OCI-LY7 (cell line): ENCODE measurements around the gene STK35. TPM values are rescaled to one million over a fixed set of nuclear protein-coding genes. Genes with fewer than 3 reads are reported as not detected.

Experiments
- BruUV-seq: library from RNA; stranded (reverse); fragments of 400-500 nt; replicated peaks from 2 replicates; lab custom pipeline; 2021; lab: Mats Ljungman, UMichigan
- CTCF ChIA-PET: fragments of 300-600 bp; sonication (Branson Sonifier 250); formaldehyde crosslinking; loops from one replicate; lab custom pipeline; 2022; ENCODE audit warnings: antibody characterized with exemption; ENCODE audit not compliant: unreplicated experiment; lab: Charles Lee
- POLR2A ChIA-PET: fragments of 300-600 bp; sonication (Branson Sonifier 250); formaldehyde crosslinking; loops from one replicate; lab custom pipeline; 2022; ENCODE audit warnings: antibody characterized with exemption; lab: Charles Lee
- DNase-seq: peaks from one replicate; pipeline ENCODE4 v3.0.0-alpha.2; 2015; ENCODE audit warnings: low spot score
- H2AFZ ChIP-seq: fragments of 200-600 bp; sonication (generic), shearing (Covaris generic); 2 replicates; pipeline ENCODE4 v1.6.1; 2014; ENCODE audit warnings: mild to moderate bottlenecking, antibody characterized with exemption, low read length, moderate library complexity
- H3K27ac ChIP-seq: fragments of 200-600 bp; sonication (generic); 2 replicates; pipeline ENCODE4 v1.5.1; 2014; ENCODE audit warnings: mixed run types, low read depth, mild to moderate bottlenecking, moderate library complexity, low read length, inconsistent platforms; ENCODE audit not compliant: poor library complexity, severe bottlenecking
- H3K36me3 ChIP-seq: fragments of 200-600 bp; sonication (generic); 2 replicates; pipeline ENCODE4 v1.6.1; 2014; ENCODE audit warnings: mild to moderate bottlenecking, antibody characterized with exemption, low read length, moderate library complexity, mixed read lengths; ENCODE audit not compliant: insufficient read depth
- H3K4me1 ChIP-seq: fragments of 200-600 bp; sonication (generic); 2 replicates; pipeline ENCODE4 v1.5.1; 2014; ENCODE audit warnings: mild to moderate bottlenecking, low read length; ENCODE audit not compliant: insufficient read depth, poor library complexity, severe bottlenecking
- H3K4me2 ChIP-seq: fragments of 200-600 bp; sonication (generic); 2 replicates; pipeline ENCODE4 v1.6.1; 2014; ENCODE audit warnings: mild to moderate bottlenecking, low read length
- H3K4me3 ChIP-seq: fragments of 200-600 bp; sonication (generic); 2 replicates; pipeline ENCODE4 v1.5.1; 2014; ENCODE audit warnings: mild to moderate bottlenecking, low read depth, low read length; ENCODE audit not compliant: poor library complexity, severe bottlenecking
- H3K79me2 ChIP-seq: fragments of 200-600 bp; sonication (generic); 2 replicates; pipeline ENCODE4 v1.6.1; 2016; ENCODE audit warnings: low read depth, mild to moderate bottlenecking, low read length, moderate library complexity, mixed read lengths; ENCODE audit not compliant: insufficient read depth
- H3K9me2 ChIP-seq: fragments of 200-600 bp; sonication (generic); 2 replicates; pipeline ENCODE4 v1.6.1; 2016; ENCODE audit warnings: mild to moderate bottlenecking, low read length, mixed read lengths; ENCODE audit not compliant: insufficient read depth
- H3K9me3 ChIP-seq: fragments of 200-600 bp; sonication (generic); 2 replicates; pipeline ENCODE4 v1.6.1; 2014; ENCODE audit warnings: mild to moderate bottlenecking, mixed run types, low read length, mixed read lengths
- H4K20me1 ChIP-seq: fragments of 200-600 bp; sonication (generic); 2 replicates; pipeline ENCODE4 v1.6.1; 2014; ENCODE audit warnings: mild to moderate bottlenecking, antibody characterized with exemption, low read length, moderate library complexity, mixed read lengths; ENCODE audit not compliant: insufficient read depth
- CTCF ChIP-seq: fragments of 200-600 bp; sonication (generic); conservative IDR thresholded peaks from 2 replicates; pipeline ENCODE4 v1.5.1; 2014; ENCODE audit warnings: mild to moderate bottlenecking, antibody characterized with exemption, low read length, moderate library complexity, mixed read lengths
- EZH2phosphoT487 ChIP-seq: fragments of 200-600 bp; sonication (generic); IDR thresholded peaks from 2 replicates; pipeline ENCODE4 v1.6.1; 2018; ENCODE audit warnings: low read depth, borderline replicate concordance, mild to moderate bottlenecking, mixed run types, antibody characterized with exemption, low read length, moderate library complexity, mixed read lengths
- intact Hi-C: fragments of 100-400 bp; cut with micrococcal nuclease; formaldehyde crosslinking; loops from one replicate; pipeline ENCODE4 v1.10.0; 2022; ENCODE audit not compliant: unreplicated experiment
- total RNA-seq, 2 experiments: library from RNA; depleted of rRNA in 1 of 2; stranded (reverse); fragments of >200 nt in 1 of 2; shearing (Covaris generic) in 1 of 2; gene quantifications; 2 replicates each; pipeline ENCODE4 v1.2.3, GENCODE V29; 2014 to 2022

Gene STK35
- total RNA-seq, 2 experiments from 2014 or later = 21.4 to 22.3 TPM

GRCh38 chr20:2143594-2143993 is 42.0 kb downstream of the STK35 start:
- no peaks in the 10 kb centered on the region for H3K4me1 ChIP-seq
- TF ChIP-seq EZH2phosphoT487 = no peak
- no peak for TF ChIP-seq CTCF
- intact Hi-C loops = no loop called here
- DNase-seq = no peak
- H3K4me2 ChIP-seq = no peak overlapping the region
- no peaks in the 10 kb centered on the region for H3K9me2 ChIP-seq
- no peak overlapping the region for H3K4me3 ChIP-seq
- H3K36me3 ChIP-seq = peaks cover 4% of the 10 kb centered on the region; the same call in 1 of the 2 replicates
- no peaks in the 10 kb centered on the region for H3K79me2 ChIP-seq
- no TSS peak for BruUV-seq
- ChIA-PET POLR2A (interaction anchor here (0.5 to 0.7 kb wide), 2 partner anchors 141 to 367 kb away, joined by 3 to 4 read pairs; no protein-coding TSS in a partner anchor), CTCF (no interaction called here)
- no peak overlapping the region for H3K27ac ChIP-seq
- no peaks in the 10 kb centered on the region for H3K9me3 ChIP-seq
- H2AFZ ChIP-seq = no peak overlapping the region
- 0 out of 2 replicates have a peak, but pooled peaks cover 6% of the 10 kb centered on the region for H4K20me1 ChIP-seq

- intact Hi-C loops = no loop called here
- ChIA-PET CTCF (no interaction called here), POLR2A (no interaction called here)
- Histone ChIP-seq H3K4me2 (no peak overlapping the region), H3K27ac (no peak overlapping the region), H3K79me2 (no peaks in the 10 kb centered on the region), H2AFZ (no peak overlapping the region), H3K36me3 (peaks cover 4% of the 10 kb centered on the region; the same call in 1 of the 2 replicates), H3K4me1 (no peaks in the 10 kb centered on the region), H3K9me3 (no peaks in the 10 kb centered on the region), H3K4me3 (no peak overlapping the region), H4K20me1 (0 out of 2 replicates have a peak, but pooled peaks cover 4% of the 10 kb centered on the region), H3K9me2 (no peaks in the 10 kb centered on the region)
- no peak for DNase-seq
- TF ChIP-seq CTCF (no peak), EZH2phosphoT487 (no peak)
- no TSS peak for BruUV-seq
Observed at GRCh38 chr20:2144850-2145249, 43.2 kb downstream of the STK35 start.

GRCh38 chr20:2145376-2145775 is 43.7 kb downstream of the STK35 start:
- TF ChIP-seq EZH2phosphoT487 (no peak), CTCF (no peak)
- Histone ChIP-seq H3K4me2 (no peak overlapping the region), H3K9me2 (no peaks in the 10 kb centered on the region), H3K4me1 (no peaks in the 10 kb centered on the region), H2AFZ (no peak overlapping the region), H3K79me2 (no peaks in the 10 kb centered on the region), H3K27ac (no peak overlapping the region), H4K20me1 (0 out of 2 replicates have a peak, but pooled peaks cover 1% of the 10 kb centered on the region), H3K4me3 (no peak overlapping the region), H3K36me3 (peaks cover 4% of the 10 kb centered on the region; the same call in 1 of the 2 replicates), H3K9me3 (no peaks in the 10 kb centered on the region)
- ChIA-PET CTCF (no interaction called here), POLR2A (no interaction called here)
- intact Hi-C loops = no loop called here
- DNase-seq = no peak
- BruUV-seq = no TSS peak
